HEK293 (cell line): ENCODE results near the gene C1orf216.

Experiments
- CTCF ChIP-seq: fragments of 450-650 bp; formaldehyde crosslinking; IDR thresholded peaks from 2 replicates; pipeline ENCODE4 v1.5.1; 2016; ENCODE audit warnings: missing biosample characterization, missing genetic modification characterization
- HOXC10 ChIP-seq: sonication (generic); formaldehyde crosslinking; IDR thresholded peaks from 2 replicates; pipeline ENCODE4 v1.8.1; 2023; ENCODE audit warnings: mild to moderate bottlenecking, missing genetic modification reagents
- MYNN ChIP-seq: fragments of 450-650 bp; formaldehyde crosslinking; IDR thresholded peaks from 2 replicates; pipeline ENCODE4 v1.5.1; 2016; ENCODE audit warnings: missing biosample characterization, missing genetic modification characterization, borderline replicate concordance
- PATZ1 ChIP-seq: fragments of 450-650 bp; formaldehyde crosslinking; IDR thresholded peaks from 2 replicates; pipeline ENCODE4 v1.5.1; 2016; ENCODE audit warnings: missing biosample characterization, missing genetic modification characterization
- PRDM4 ChIP-seq: fragments of 450-650 bp; formaldehyde crosslinking; IDR thresholded peaks from 2 replicates; pipeline ENCODE4 v1.5.1; 2017; ENCODE audit warnings: missing biosample characterization, missing genetic modification characterization
- REST ChIP-seq: fragments of 450-650 bp; formaldehyde crosslinking; IDR thresholded peaks from 2 replicates; pipeline ENCODE4 v1.5.1; 2016; ENCODE audit warnings: missing biosample characterization, missing genetic modification characterization
- ZNF174 ChIP-seq: fragments of 450-650 bp; formaldehyde crosslinking; IDR thresholded peaks from 2 replicates; pipeline ENCODE4 v1.5.0; 2017; ENCODE audit warnings: missing biosample characterization, mild to moderate bottlenecking, missing genetic modification characterization
- ZNF18 ChIP-seq: fragments of 450-650 bp; formaldehyde crosslinking; IDR thresholded peaks from 2 replicates; pipeline ENCODE4 v1.5.1; 2016; ENCODE audit warnings: missing biosample characterization, missing genetic modification characterization
- ZNF302 ChIP-seq: fragments of 450-650 bp; formaldehyde crosslinking; IDR thresholded peaks from 2 replicates; pipeline ENCODE4 v1.5.1; 2016; ENCODE audit warnings: missing biosample characterization, missing genetic modification characterization, low read depth
- ZNF37A ChIP-seq: fragments of 450-650 bp; IDR thresholded peaks from 2 replicates; pipeline ENCODE4 v1.5.1; 2018; ENCODE audit warnings: missing biosample characterization, missing genetic modification characterization
- ZNF600 ChIP-seq: fragments of 450-650 bp; formaldehyde crosslinking; IDR thresholded peaks from 2 replicates; pipeline ENCODE4 v1.5.1; 2016; ENCODE audit warnings: missing biosample characterization, missing genetic modification characterization
- TF ChIP-seq, protein P1 (sequence below): fragments of 450-650 bp; formaldehyde crosslinking; IDR thresholded peaks from 2 replicates; pipeline ENCODE4 v1.5.1; 2016; ENCODE audit warnings: missing biosample characterization, missing genetic modification characterization, low read depth

DNA sequence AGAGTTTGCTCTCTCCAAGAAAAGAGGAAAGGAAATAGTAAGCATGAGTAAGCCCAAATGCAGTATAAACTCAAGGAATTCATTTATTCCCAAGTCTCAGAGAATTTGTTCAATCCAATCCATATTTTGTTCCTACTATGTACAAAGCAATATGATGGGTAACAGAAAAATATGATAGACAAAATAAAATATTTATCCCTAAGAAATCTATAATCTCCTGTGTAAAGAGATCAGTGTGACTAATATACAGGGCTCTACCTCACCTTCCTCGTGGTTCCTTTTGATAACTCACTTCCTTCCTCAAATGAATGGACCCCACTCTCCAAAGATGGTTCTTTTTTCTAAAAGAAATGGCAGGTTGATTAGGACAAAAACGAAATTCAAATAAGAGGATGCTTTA lies 43.5 kb upstream of the C1orf216 start:
- TF ChIP-seq, protein P1, sequence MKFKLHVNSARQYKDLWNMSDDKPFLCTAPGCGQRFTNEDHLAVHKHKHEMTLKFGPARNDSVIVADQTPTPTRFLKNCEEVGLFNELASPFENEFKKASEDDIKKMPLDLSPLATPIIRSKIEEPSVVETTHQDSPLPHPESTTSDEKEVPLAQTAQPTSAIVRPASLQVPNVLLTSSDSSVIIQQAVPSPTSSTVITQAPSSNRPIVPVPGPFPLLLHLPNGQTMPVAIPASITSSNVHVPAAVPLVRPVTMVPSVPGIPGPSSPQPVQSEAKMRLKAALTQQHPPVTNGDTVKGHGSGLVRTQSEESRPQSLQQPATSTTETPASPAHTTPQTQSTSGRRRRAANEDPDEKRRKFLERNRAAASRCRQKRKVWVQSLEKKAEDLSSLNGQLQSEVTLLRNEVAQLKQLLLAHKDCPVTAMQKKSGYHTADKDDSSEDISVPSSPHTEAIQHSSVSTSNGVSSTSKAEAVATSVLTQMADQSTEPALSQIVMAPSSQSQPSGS (tag by site-specific recombination): no peak
- no peak for TF ChIP-seq CTCF (tag by site-specific recombination)
- TF ChIP-seq HOXC10: no peak
- TF ChIP-seq ZNF18 (tag by site-specific recombination): no peak
- no peak for TF ChIP-seq ZNF37A (tag by site-specific recombination)
- no peak for TF ChIP-seq PATZ1 (tag by site-specific recombination)
- TF ChIP-seq ZNF600: no peak
- no peak for TF ChIP-seq MYNN (tag by site-specific recombination)
- no peak for TF ChIP-seq ZNF174
- no peak for TF ChIP-seq PRDM4
- no peak for TF ChIP-seq REST (tag by site-specific recombination)
- TF ChIP-seq ZNF302 (tag by site-specific recombination): no peak
